ENCODE measurements around the gene UXS1. TPM values are rescaled to one million over a fixed set of nuclear protein-coding genes. Genes with fewer than 3 reads are reported as not detected.

Gene UXS1
- total RNA-seq, 1 donor from 2014 or later = 21.4 TPM

DNA sequence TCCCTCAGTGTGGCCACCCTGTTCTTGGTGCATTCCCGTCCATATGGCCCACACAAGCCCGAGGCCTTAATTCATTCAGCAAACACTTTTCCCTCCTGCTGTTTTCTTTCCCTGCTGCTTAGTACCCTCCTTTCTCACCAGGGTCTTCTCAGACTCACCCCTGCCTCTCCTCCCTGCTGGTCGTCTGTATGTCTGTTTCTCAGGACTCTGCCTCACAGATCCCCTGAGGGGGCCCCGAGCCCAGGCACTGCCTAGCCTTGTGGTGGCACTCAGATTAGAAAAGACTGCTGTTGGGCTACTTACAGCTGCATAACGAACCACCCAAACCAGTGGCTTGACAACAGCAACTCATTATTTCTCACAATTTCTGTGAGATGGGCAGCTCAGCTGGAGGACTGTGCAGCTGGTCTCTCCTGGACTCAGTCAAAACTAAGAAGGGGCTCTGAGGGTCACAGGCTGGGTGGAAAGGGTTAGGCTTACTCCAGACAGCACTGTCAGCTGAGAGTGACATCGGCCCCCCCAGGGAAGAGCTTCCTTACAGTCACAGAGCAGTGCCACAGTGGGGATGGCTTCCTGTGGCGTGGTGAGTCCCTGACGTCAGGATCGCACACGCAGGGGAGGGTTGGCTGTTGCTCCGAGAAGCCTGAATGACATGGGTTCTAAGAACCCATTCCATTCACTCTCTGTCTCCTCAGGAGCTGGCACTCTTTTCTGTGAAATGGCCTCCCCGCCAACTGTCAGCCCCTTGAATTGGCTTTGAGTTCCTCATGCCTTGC is 139.0 kb downstream of the UXS1 start:
- no peak for DNase-seq (ENCODE audit: low read depth in 2 of 2)

DNA sequence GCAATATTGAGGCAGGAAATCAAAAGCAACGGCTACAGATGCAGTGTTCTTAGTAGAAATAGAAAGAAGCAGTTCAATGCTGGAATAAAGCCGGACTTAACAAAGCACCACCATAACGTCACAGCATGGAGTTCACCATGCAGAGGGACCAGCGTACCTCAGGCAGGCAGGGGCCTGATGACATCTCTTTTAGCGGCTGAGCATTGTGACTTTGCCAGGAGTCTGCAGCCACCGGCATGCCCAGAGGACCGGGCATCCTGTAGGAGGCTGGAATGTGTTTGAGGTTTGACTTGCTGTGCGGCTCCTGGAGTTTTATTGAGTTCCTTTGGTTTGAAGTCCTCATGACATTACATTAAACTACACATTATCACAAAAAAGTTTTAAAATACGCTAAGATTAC is 139.8 kb downstream of the UXS1 start:
- DNase-seq (ENCODE audit: low read depth in 2 of 2) = no peak

DNA sequence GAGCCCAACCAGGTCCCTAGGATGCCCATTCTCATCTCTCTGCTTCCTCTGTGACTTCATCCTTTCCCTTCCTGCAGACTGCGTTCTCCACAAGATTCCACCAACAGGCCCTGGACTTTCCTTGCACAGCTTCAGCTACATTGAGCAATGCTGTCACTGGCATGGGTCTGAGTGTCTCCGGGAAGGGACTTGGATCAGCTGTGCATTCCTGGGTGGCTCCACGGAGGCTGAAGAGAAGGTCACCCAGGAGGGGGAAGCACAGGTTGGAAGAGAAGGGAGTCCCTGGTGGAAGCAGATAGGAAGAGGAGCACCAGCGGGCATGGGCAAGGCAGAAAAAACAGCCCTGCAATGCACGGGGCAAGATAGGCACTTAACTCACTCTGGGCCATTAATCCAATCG is 140.5 kb downstream of the UXS1 start:
- no peak for DNase-seq (ENCODE audit: low read depth in 2 of 2)

DNA sequence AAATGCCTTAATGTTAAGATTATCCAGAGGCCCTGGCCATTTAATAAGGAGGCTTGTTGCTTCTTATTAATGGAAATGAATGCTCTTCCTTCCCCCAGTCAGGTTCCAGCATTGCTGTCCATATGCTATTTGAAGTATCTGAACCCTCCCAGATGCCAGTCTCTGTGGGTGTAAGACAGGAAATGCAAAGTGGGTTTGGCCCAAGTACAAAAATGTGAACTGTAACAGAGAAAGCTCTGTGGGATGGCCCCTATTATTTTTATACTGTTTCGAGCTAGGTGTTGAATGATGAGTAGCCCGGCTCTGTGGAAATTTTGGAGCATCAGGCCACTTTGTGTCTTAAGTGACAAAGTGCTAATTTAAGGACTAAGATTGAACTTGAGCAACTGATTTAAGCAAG is 141.0 kb downstream of the UXS1 start:
- DNase-seq (ENCODE audit: low read depth in 2 of 2) = no peak

DNA sequence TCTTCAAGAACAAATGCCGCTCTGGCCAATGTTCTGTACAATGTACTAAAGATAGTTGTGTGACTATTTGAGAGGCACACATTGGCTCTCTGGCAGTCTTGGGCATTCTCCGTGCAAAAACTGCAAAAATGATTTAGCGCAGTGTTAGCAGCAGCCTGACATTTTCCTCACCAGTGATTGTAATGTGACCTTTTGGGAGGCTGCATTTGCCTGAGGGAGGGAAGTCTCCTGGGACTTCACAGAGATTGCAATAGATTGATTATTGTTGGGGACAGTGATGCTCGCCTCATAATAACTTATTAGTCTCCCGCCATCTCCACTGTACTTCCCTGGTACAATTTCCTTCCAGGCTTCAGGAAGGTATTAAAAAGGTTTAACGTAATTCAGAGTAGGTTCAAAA is 149.2 kb downstream of the UXS1 start:
- no peak for DNase-seq (ENCODE audit: low read depth in 2 of 2)

DNA sequence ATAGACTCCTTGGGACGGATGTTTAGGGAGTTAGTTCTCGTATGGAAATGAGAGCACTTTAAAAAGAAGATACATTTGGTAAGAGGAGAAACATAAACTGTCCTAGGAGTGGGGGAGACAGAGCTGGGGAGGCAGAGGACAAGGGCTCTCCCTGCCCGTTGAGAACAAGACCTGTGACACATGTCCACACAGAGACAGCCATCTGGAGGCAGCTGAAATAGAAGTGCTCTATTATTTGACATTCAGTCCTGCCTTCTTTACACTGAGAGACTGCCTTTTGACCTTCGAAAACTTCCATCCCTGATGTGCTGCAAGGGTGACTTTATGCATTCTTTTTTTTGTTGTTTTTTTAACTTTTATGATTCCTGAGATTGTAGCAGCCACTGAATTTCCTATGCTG is 150.1 kb downstream of the UXS1 start:
- no peak for DNase-seq (ENCODE audit: low read depth in 2 of 2)
